Mesothelial cell of epicardium (in vitro differentiated cells): ENCODE results near the gene HSPA5. TPM values are rescaled to one million over a fixed set of nuclear protein-coding genes. Genes with fewer than 3 reads are reported as not detected.
"Not testable (repeated sequence)": the region's sequence is repeated elsewhere in the genome, so short reads cannot be mapped to it uniquely, and the experiment has no call there.

ENCODE experiments used
- DNase-seq, 2 experiments: peaks; one replicate each; pipeline ENCODE4 v3.0.0; 2021; ENCODE audit warnings: low spot score in 2 of 2; ENCODE audit not compliant: unreplicated experiment in 2 of 2
- H3K27ac Mint-ChIP-seq: 2 replicates; pipeline ENCODE4 v1.8.0; 2021; ENCODE audit warnings: mixed read lengths
- H3K27me3 Mint-ChIP-seq: 2 replicates; pipeline ENCODE4 v1.8.0; 2021; ENCODE audit warnings: low read depth, mixed read lengths
- H3K36me3 Mint-ChIP-seq: 2 replicates; pipeline ENCODE4 v1.8.0; 2021; ENCODE audit warnings: mixed read lengths
- H3K4me1 Mint-ChIP-seq: 2 replicates; pipeline ENCODE4 v1.8.0; 2021; ENCODE audit warnings: mixed read lengths
- H3K4me3 Mint-ChIP-seq: 2 replicates; pipeline ENCODE4 v1.8.0; 2021; ENCODE audit warnings: mild to moderate bottlenecking, moderate library complexity, mixed read lengths
- H3K9me3 Mint-ChIP-seq: 2 replicates; pipeline ENCODE4 v1.8.0; 2021; ENCODE audit warnings: mixed read lengths
- CTCF ChIP-seq: fragments of 200-600 bp; sonication (generic); IDR thresholded peaks from one replicate; pipeline ENCODE4 v1.5.0; 2021; ENCODE audit warnings: antibody characterized with exemption; ENCODE audit not compliant: unreplicated experiment
- total RNA-seq: library from RNA; stranded (reverse); gene quantifications from 3 replicates; pipeline ENCODE4 v1.2.1, GENCODE V29; 2021

The HSPA5 gene
- total RNA-seq, 1 donor from 2014 or later = 249 TPM

- Mint-ChIP-seq H3K27me3 (no peaks in the 10 kb centered on the region), H3K27ac (peak overlapping the region; percentile 51), H3K4me1 (peaks cover 37% of the 10 kb centered on the region), H3K9me3 (no peaks in the 10 kb centered on the region), H3K4me3 (no peak overlapping the region), H3K36me3 (peaks cover 40% of the 10 kb centered on the region)
- no peak for TF ChIP-seq CTCF
- DNase-seq = no peak
Measured at GRCh38 chr9:125233678-125234077, 7.5 kb downstream of the HSPA5 start.

- H3K4me3 Mint-ChIP-seq = no peak overlapping the region
Measured at GRCh38 chr9:125227761-125228160, 13.4 kb downstream of the HSPA5 start.

GRCh38 chr9:125224858-125225257, 16.3 kb downstream of the HSPA5 start:
- DNase-seq, H3K4me3 Mint-ChIP-seq, H3K9me3 Mint-ChIP-seq, H3K4me1 Mint-ChIP-seq, H3K27ac Mint-ChIP-seq, H3K27me3 Mint-ChIP-seq: not testable (repeated sequence)
- peaks cover 13% of the 10 kb centered on the region for H3K36me3 Mint-ChIP-seq

More at GRCh38 chr9:125227761-125228160, 13.4 kb downstream of the HSPA5 start:
- no peak overlapping the region for H3K27ac Mint-ChIP-seq
- no peaks in the 10 kb centered on the region for H3K27me3 Mint-ChIP-seq
- no peak for DNase-seq
- no peaks in the 10 kb centered on the region for H3K9me3 Mint-ChIP-seq
- TF ChIP-seq CTCF = no peak
- H3K36me3 Mint-ChIP-seq = peaks cover 12% of the 10 kb centered on the region
- H3K4me1 Mint-ChIP-seq = no peaks in the 10 kb centered on the region

- no peaks in the 10 kb centered on the region for H3K27me3 Mint-ChIP-seq
- peaks cover 32% of the 10 kb centered on the region for H3K36me3 Mint-ChIP-seq
- no peaks in the 10 kb centered on the region for H3K4me1 Mint-ChIP-seq
- no peak overlapping the region for H3K27ac Mint-ChIP-seq
- no peak overlapping the region for H3K4me3 Mint-ChIP-seq
- H3K9me3 Mint-ChIP-seq = no peaks in the 10 kb centered on the region
- no peak for DNase-seq
- no peak for TF ChIP-seq CTCF
Measured at GRCh38 chr9:125218621-125219020, 22.5 kb downstream of the HSPA5 start.

- Mint-ChIP-seq H3K36me3 (peaks cover 35% of the 10 kb centered on the region), H3K9me3 (no peaks in the 10 kb centered on the region), H3K27ac (no peak overlapping the region), H3K27me3 (no peaks in the 10 kb centered on the region), H3K4me1 (no peaks in the 10 kb centered on the region), H3K4me3 (no peak overlapping the region)
- no peak for TF ChIP-seq CTCF
- DNase-seq = no peak
Measured at GRCh38 chr9:125214186-125214585, 27.0 kb downstream of the HSPA5 start.

- no peaks in the 10 kb centered on the region for H3K9me3 Mint-ChIP-seq
- H3K27me3 Mint-ChIP-seq = no peaks in the 10 kb centered on the region
- DNase-seq = no peak
- TF ChIP-seq CTCF = no peak
- no peak overlapping the region for H3K4me3 Mint-ChIP-seq
- peaks cover 26% of the 10 kb centered on the region for H3K36me3 Mint-ChIP-seq
- H3K4me1 Mint-ChIP-seq = peaks cover 9% of the 10 kb centered on the region
- no peak overlapping the region for H3K27ac Mint-ChIP-seq
Measured at GRCh38 chr9:125204477-125204876, 36.7 kb downstream of the HSPA5 start.
